Right atrium auricular region (tissue), 2 donors: ENCODE measurements around the gene MAN2C1. TPM values are rescaled to one million over a fixed set of nuclear protein-coding genes. Genes with fewer than 3 reads are reported as not detected.

Experiments
- microRNA counts, 2 donors: library from miRNA; unstranded; fragments of <30 nt; microRNA quantifications; one replicate each; lab custom pipeline; 2016 to 2017
- microRNA-seq, 2 donors: library from miRNA; unstranded; fragments of <30 nt; microRNA quantifications; one replicate each; pipeline ENCODE4, GENCODE V29; 2016 to 2017; ENCODE audit warnings: borderline number of aligned reads in 2 of 2, borderline replicate concordance in 1 of 2
- total RNA-seq, 2 donors: library from RNA; depleted of rRNA; stranded (reverse); fragments of >200 nt; gene quantifications; one replicate each; pipeline ENCODE4 v1.1.0, GENCODE V29; 2016

Gene MAN2C1
- total RNA-seq, 2 donors from 2014 or later = 63.2 to 81.8 TPM

MicroRNAs within 50 kb of the gene (microRNA counts, 767-probe panel; counts per million panel counts)
- microRNA hsa-miR-631 (lab: Ali Mortazavi, UCI) = 0 to 1,813 counts per million in 2 donors

Small RNAs within 50 kb of the gene (microRNA-seq; reads per million reads assigned to microRNA genes)
- gene MIR631 = 0 reads per million in 2 donors

Other genes with a start within 250 kb of the MAN2C1 start
- gene C15orf39, start 166.7 kb downstream of the MAN2C1 start, total RNA-seq = 10 to 100 TPM in 1 of 2 donors, 1 to 10 TPM in 1; 5.9 to 16.4 TPM
- gene GOLGA6C, start 110.3 kb downstream of the MAN2C1 start, total RNA-seq = not detected
- gene GOLGA6D, start 85.8 kb downstream of the MAN2C1 start, total RNA-seq = not detected
- gene COMMD4, start 32.5 kb downstream of the MAN2C1 start, total RNA-seq = 10 to 100 TPM; 47.2 to 52.4 TPM
- 10 to 100 TPM in 1 of 2 donors, 1 to 10 TPM in 1; 6.0 to 11.7 TPM for gene NEIL1, start 21.6 kb downstream of the MAN2C1 start, total RNA-seq
- 10 to 100 TPM; 16.0 to 25.5 TPM for gene SIN3A, start 83.1 kb upstream of the MAN2C1 start, total RNA-seq
- 1 to 10 TPM; 9.6 to 9.9 TPM for gene PTPN9, start 210.7 kb upstream of the MAN2C1 start, total RNA-seq